Measurements from ENCODE around the gene ACAD9.

- TF ChIP-seq, protein P1, sequence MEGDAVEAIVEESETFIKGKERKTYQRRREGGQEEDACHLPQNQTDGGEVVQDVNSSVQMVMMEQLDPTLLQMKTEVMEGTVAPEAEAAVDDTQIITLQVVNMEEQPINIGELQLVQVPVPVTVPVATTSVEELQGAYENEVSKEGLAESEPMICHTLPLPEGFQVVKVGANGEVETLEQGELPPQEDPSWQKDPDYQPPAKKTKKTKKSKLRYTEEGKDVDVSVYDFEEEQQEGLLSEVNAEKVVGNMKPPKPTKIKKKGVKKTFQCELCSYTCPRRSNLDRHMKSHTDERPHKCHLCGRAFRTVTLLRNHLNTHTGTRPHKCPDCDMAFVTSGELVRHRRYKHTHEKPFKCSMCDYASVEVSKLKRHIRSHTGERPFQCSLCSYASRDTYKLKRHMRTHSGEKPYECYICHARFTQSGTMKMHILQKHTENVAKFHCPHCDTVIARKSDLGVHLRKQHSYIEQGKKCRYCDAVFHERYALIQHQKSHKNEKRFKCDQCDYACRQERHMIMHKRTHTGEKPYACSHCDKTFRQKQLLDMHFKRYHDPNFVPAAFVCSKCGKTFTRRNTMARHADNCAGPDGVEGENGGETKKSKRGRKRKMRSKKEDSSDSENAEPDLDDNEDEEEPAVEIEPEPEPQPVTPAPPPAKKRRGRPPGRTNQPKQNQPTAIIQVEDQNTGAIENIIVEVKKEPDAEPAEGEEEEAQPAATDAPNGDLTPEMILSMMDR (IDR thresholded peaks at IDR 0.05; ENCODE audit: insufficient read depth, low read depth, low read length), result no peak
- no peak for TF ChIP-seq EZH2 (IDR thresholded peaks at IDR 0.05; ENCODE audit: insufficient read depth, low read length)
Observed at GRCh38 chr3:128902426-128902825, 23.0 kb downstream of the ACAD9 start.
